ENCODE measurements around the gene RBM17.

DNA sequence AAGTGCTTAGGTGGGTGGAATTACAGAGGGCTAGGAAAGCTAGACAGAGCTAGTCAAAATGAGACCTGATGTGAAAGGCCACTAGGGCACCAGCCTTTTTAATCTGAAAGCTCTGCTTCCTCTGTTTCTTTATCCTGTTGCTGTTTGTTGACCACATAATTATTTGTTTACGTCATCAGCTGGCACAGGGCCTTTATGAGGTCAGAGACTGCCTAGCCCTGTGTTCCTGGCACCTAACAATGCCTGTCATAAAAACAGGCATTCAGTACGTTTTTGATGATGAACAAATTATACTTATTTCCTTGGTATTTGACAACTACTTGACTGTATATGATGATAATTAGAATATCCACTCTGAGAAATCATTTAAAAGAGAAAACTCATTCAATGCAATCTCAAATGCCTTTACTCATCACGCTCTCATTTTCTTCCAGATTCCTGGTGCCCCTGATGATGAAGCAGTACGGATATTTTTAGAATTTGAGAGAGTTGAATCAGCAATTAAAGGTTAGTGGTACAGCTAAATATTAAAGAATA is 26.0 kb downstream of the RBM17 start:
- TF ChIP-seq, protein P1, sequence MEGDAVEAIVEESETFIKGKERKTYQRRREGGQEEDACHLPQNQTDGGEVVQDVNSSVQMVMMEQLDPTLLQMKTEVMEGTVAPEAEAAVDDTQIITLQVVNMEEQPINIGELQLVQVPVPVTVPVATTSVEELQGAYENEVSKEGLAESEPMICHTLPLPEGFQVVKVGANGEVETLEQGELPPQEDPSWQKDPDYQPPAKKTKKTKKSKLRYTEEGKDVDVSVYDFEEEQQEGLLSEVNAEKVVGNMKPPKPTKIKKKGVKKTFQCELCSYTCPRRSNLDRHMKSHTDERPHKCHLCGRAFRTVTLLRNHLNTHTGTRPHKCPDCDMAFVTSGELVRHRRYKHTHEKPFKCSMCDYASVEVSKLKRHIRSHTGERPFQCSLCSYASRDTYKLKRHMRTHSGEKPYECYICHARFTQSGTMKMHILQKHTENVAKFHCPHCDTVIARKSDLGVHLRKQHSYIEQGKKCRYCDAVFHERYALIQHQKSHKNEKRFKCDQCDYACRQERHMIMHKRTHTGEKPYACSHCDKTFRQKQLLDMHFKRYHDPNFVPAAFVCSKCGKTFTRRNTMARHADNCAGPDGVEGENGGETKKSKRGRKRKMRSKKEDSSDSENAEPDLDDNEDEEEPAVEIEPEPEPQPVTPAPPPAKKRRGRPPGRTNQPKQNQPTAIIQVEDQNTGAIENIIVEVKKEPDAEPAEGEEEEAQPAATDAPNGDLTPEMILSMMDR (IDR thresholded peaks at IDR 0.05) = no peak
- TF ChIP-seq SIN3A (IDR thresholded peaks at IDR 0.05; ENCODE audit: borderline replicate concordance, insufficient read depth, low read depth, low read length) (no peak), POLR2AphosphoS5 (IDR thresholded peaks at IDR 0.05; ENCODE audit: low read depth, low read length) (no peak)
- TF ChIP-seq, protein P2, sequence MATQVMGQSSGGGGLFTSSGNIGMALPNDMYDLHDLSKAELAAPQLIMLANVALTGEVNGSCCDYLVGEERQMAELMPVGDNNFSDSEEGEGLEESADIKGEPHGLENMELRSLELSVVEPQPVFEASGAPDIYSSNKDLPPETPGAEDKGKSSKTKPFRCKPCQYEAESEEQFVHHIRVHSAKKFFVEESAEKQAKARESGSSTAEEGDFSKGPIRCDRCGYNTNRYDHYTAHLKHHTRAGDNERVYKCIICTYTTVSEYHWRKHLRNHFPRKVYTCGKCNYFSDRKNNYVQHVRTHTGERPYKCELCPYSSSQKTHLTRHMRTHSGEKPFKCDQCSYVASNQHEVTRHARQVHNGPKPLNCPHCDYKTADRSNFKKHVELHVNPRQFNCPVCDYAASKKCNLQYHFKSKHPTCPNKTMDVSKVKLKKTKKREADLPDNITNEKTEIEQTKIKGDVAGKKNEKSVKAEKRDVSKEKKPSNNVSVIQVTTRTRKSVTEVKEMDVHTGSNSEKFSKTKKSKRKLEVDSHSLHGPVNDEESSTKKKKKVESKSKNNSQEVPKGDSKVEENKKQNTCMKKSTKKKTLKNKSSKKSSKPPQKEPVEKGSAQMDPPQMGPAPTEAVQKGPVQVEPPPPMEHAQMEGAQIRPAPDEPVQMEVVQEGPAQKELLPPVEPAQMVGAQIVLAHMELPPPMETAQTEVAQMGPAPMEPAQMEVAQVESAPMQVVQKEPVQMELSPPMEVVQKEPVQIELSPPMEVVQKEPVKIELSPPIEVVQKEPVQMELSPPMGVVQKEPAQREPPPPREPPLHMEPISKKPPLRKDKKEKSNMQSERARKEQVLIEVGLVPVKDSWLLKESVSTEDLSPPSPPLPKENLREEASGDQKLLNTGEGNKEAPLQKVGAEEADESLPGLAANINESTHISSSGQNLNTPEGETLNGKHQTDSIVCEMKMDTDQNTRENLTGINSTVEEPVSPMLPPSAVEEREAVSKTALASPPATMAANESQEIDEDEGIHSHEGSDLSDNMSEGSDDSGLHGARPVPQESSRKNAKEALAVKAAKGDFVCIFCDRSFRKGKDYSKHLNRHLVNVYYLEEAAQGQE (IDR thresholded peaks at IDR 0.05; ENCODE audit: insufficient read depth in 1 of 2, low read depth in 2 of 2, low read length in 1 of 2) = no peak

Data from Panc1 (cell line).